Astrocyte of the cerebellum (primary cell): ENCODE results near the gene BRD8.

Source experiments
- DNase-seq: peaks from one replicate; pipeline ENCODE4 v3.0.0-alpha.2; 2011; ENCODE audit warnings: low read depth
- H3K4me3 ChIP-seq: 2 replicates; pipeline ENCODE4 v1.5.1; 2011; ENCODE audit warnings: mild to moderate bottlenecking, low read depth, low read length, moderate library complexity
- CTCF ChIP-seq: IDR thresholded peaks from 2 replicates; pipeline ENCODE4 v1.5.1; 2012; ENCODE audit warnings: low read length, low read depth, moderate library complexity, mild to moderate bottlenecking; ENCODE audit errors: missing control alignments
- in situ Hi-C: cut with HindIII; loops from 2 replicates; pipeline ENCODE4 v1.10.0; 2017; ENCODE audit warnings: low sequenced_read_pairs

The BRD8 gene

DNA sequence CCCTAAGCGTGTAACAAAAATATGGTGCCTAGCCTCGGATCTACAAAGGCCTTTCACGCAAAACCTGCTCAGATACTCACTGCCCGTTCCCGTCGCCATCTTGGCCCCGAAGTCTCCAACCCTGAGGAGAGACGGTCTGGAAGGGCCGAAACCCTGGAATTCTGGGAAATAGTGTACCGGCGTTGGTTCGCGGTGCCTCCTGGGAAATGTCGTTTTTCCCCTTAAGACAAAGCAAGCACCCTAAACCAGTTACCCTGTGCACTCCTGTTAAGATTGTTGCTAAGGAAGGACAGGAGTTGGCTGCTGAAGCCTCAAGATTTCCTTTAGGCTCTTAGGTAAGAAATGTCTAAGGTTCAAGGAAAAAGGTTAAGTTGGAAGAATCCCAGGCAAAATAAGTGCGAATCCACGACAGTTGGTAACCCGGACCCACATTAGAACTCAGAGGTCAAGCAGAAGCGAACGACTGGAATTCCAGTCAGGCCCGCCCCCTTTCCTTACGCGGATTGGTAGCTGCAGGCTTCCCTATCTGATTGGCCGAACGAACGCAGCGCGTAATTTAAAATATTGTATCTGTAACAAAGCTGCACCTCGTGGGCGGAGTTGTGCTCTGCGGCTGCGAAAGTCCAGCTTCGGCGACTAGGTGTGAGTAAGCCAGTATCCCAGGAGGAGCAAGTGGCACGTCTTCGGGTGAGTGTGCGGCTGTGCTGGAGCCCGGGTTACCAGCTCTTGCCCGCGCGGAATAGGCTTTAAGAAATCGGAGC is at the start of gene BRD8, which contains the start of gene KIF20A:
BRD8 (minus strand) TSS at position 115 of the 761 bp plus-strand sequence; CDS start at position 99, 16 bp downstream.
KIF20A (plus strand) TSS at position 597 of the 761 bp plus-strand sequence. CDS start 569 bp downstream, outside the sequence.
- DNase-seq, result peak; percentile 91
- TF ChIP-seq CTCF, result no peak
- peak within 1 kb of the TSS; percentile 85 for H3K4me3 ChIP-seq
- in situ Hi-C loops, result no loop called here

- no peak for TF ChIP-seq CTCF
- H3K4me3 ChIP-seq, result no peak overlapping the region
- in situ Hi-C loops, result no loop called here
- no peak for DNase-seq
Measured at GRCh38 chr5:138226910-138227309, 48.5 kb upstream of the BRD8 start.

DNA sequence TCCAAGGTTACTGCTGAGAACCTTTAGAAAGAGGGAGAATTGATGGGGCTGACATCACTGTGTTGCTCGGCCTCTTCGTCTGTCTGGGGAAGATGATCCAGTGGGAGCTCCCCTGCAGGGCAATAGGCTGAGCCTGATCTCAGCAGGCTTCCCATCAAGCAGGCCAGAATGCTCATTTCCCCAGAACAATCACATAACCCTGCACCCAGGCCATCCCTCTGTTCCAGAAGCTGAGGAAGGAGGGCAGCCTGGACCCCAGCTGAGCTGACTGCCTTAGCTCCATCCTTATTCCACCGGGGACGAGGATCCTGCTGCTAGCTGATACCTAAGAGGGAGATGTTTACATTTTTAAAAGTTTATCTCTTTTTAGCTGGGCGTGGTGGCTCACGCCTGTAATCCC is 46.3 kb upstream of the BRD8 start:
- TF ChIP-seq CTCF, result no peak
- in situ Hi-C loops, result no loop called here
- DNase-seq, result no peak
- no peak overlapping the region for H3K4me3 ChIP-seq

GRCh38 chr5:138223532-138223931 is 45.1 kb upstream of the BRD8 start:
- no peak for TF ChIP-seq CTCF
- in situ Hi-C loops, result no loop called here

GRCh38 chr5:138216799-138217198 is 38.4 kb upstream of the BRD8 start:
- no peak for TF ChIP-seq CTCF
- in situ Hi-C loops, result no loop called here
- DNase-seq, result no peak
- H3K4me3 ChIP-seq, result no peak overlapping the region

More at GRCh38 chr5:138223532-138223931, 45.1 kb upstream of the BRD8 start:
- no peak overlapping the region for H3K4me3 ChIP-seq
- no peak for DNase-seq

- no peak for TF ChIP-seq CTCF
Measured at GRCh38 chr5:138213161-138214029, 35.0 kb upstream of the BRD8 start, which contains the start of gene CDC23. Gene CDC23 (minus strand): TSS chr5:138213323. CDS start chr5:138213312, 11 bp downstream.

More at GRCh38 chr5:138213161-138214029, 35.0 kb upstream of the BRD8 start, which contains the start of gene CDC23:
- in situ Hi-C loops, result no loop called here
- peak; percentile 96 for DNase-seq
- peak within 1 kb of the TSS; percentile 100 for H3K4me3 ChIP-seq
